Fibroblast of lung (primary cell): ENCODE results near the gene EDC3.

Source experiments
- CTCF ChIP-seq, 2 donors: IDR thresholded peaks in 1 of 2; conservative IDR thresholded peaks in 1 of 2; 1 replicate in 1 of 2; 2 replicates in 1 of 2; pipeline ENCODE4 v1.5.1; 2011 to 2012; ENCODE audit warnings: low read length in 2 of 2, control low read depth in 1 of 2, inconsistent platforms in 1 of 2, low read depth in 1 of 2, mild to moderate bottlenecking in 1 of 2
- EZH2 ChIP-seq: IDR thresholded peaks from 2 replicates; pipeline ENCODE4 v1.5.1; 2012; ENCODE audit warnings: low read length, control low read depth, mild to moderate bottlenecking; ENCODE audit errors: missing control alignments

DNA sequence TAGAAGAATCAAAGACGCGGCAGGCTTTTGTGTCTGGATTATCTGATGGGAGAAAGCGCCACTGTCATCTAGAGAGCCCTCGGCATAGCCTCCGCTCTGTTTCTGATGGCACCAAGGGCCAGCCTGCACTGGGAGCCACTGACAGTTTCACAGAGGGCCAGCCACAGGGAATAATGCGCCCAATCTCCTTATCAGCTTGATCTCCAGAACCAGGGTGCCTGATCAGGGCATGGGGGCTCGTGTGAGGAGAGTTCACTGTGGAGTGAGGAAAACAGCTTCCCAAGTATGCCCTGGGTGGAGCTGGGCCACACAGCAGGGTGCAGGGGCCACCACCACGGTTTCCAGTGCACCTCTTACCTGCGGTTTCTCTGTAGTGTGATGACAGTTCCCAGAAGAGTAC, 110.0 kb downstream of the EDC3 start:
- TF ChIP-seq CTCF (conservative IDR thresholded peaks at IDR 0.05 in 1 of 2, IDR thresholded peaks at IDR 0.05 in 1 of 2; ENCODE audit: low read depth in 1 of 2, low read length in 2 of 2), result no peak
- TF ChIP-seq EZH2, result no peak
